H1 (cell line): Measurements from ENCODE around the gene PITPNC1. TPM values are rescaled to one million over a fixed set of nuclear protein-coding genes. Genes with fewer than 3 reads are reported as not detected.

Experiments
- CTCF ChIA-PET: fragments of 300-600 bp; sonication (Branson Sonifier 250); formaldehyde crosslinking; loops from one replicate; lab custom pipeline; 2021; ENCODE audit not compliant: partially characterized antibody; lab: Charles Lee
- POLR2A ChIA-PET: fragments of 300-600 bp; sonication (Branson Sonifier 250); formaldehyde crosslinking; loops from one replicate; lab custom pipeline; 2021; ENCODE audit warnings: inconsistent platforms; ENCODE audit not compliant: partially characterized antibody; lab: Charles Lee
- DNase-seq, 2 experiments: peaks; one replicate each; pipeline versions ENCODE4 v3.0.0 to v3.0.0-alpha.2; 2010 to 2022; ENCODE audit warnings: low spot score in 2 of 2, low read depth in 1 of 2, mixed read lengths in 1 of 2
- FAIRE-seq: peaks from 2 replicates; lab custom pipeline; 2011; peaks lifted over from hg19 to GRCh38; lab: Jason Lieb, UNC
- H2AFZ ChIP-seq: 2 replicates; pipeline ENCODE4 v1.8.1; 2012; ENCODE audit warnings: low read length, inconsistent platforms
- H2AK5ac ChIP-seq: 2 replicates; pipeline ENCODE4 v1.6.1; 2013; ENCODE audit warnings: low read depth, low read length
- H2BK120ac ChIP-seq: replicated peaks from 2 replicates; pipeline ENCODE3; 2013; ENCODE audit warnings: low read depth, low read length, inconsistent platforms
- H2BK12ac ChIP-seq: 2 replicates; pipeline ENCODE4 v1.6.1; 2013; ENCODE audit warnings: low read depth, low read length
- H2BK15ac ChIP-seq: 2 replicates; pipeline ENCODE4 v1.6.1; 2013; ENCODE audit warnings: low read length
- H2BK20ac ChIP-seq: 2 replicates; pipeline ENCODE4 v1.6.1; 2013; ENCODE audit warnings: low read length
- H2BK5ac ChIP-seq: 2 replicates; pipeline ENCODE4 v1.6.1; 2013; ENCODE audit warnings: low read depth, low read length
- H3K14ac ChIP-seq: 2 replicates; pipeline ENCODE4 v1.6.1; 2013; ENCODE audit warnings: inconsistent platforms; ENCODE audit not compliant: insufficient read length
- H3K18ac ChIP-seq: 2 replicates; pipeline ENCODE4 v1.6.1; 2013; ENCODE audit warnings: low read length; ENCODE audit errors: extremely low read depth
- H3K23ac ChIP-seq: 2 replicates; pipeline ENCODE4 v1.6.1; 2013; ENCODE audit warnings: inconsistent platforms; ENCODE audit not compliant: insufficient read length
- H3K23me2 ChIP-seq: 2 replicates; pipeline ENCODE4 v1.6.1; 2013; ENCODE audit warnings: low read depth, low read length
- H3K27ac ChIP-seq: 2 replicates; pipeline ENCODE4 v1.6.1; 2011; ENCODE audit warnings: low read depth, low read length, inconsistent platforms
- H3K27me3 ChIP-seq, 4 experiments: replicated peaks in 1 of 4; 1 replicate in 1 of 4; 2 replicates in 3 of 4; pipeline versions ENCODE4 v1.6.1 to v1.8.1; 2011 to 2013; ENCODE audit warnings: low read length in 3 of 4, mild to moderate bottlenecking in 3 of 4, inconsistent platforms in 2 of 4, mixed read lengths in 2 of 4, moderate library complexity in 1 of 4; ENCODE audit not compliant: control insufficient read depth in 3 of 4, insufficient read depth in 3 of 4; ENCODE audit errors: extremely low read depth in 1 of 4
- H3K36me3 ChIP-seq, 4 experiments: 2 replicates each; pipeline versions ENCODE4 v1.6.1 to v1.8.1; 2011 to 2013; ENCODE audit warnings: mild to moderate bottlenecking in 4 of 4, low read length in 3 of 4, moderate library complexity in 2 of 4, control low read depth in 1 of 4, inconsistent platforms in 1 of 4; ENCODE audit not compliant: insufficient read depth in 4 of 4, control insufficient read depth in 2 of 4
- H3K4ac ChIP-seq: replicated peaks from 2 replicates; pipeline ENCODE3; 2013; ENCODE audit warnings: low read length, low read depth, mixed read lengths, inconsistent platforms; ENCODE audit not compliant: insufficient read length
- H3K4me1 ChIP-seq, 4 experiments: replicated peaks in 1 of 4; 1 replicate in 1 of 4; 2 replicates in 3 of 4; pipeline versions ENCODE4 v1.6.1 to v1.8.1; 2011 to 2013; ENCODE audit warnings: low read length in 3 of 4, inconsistent platforms in 2 of 4, mixed read lengths in 1 of 4; ENCODE audit not compliant: insufficient read depth in 4 of 4, control insufficient read depth in 3 of 4
- H3K4me2 ChIP-seq, 2 experiments: 2 replicates each; pipeline versions ENCODE4 v1.6.1 to v1.8.1; 2011 to 2013; ENCODE audit warnings: low read depth in 2 of 2, low read length in 2 of 2, control low read depth in 1 of 2, inconsistent platforms in 1 of 2, mild to moderate bottlenecking in 1 of 2; ENCODE audit not compliant: insufficient read depth in 1 of 2
- H3K4me3 ChIP-seq, 4 experiments: fragments of 200-600, 300-600 bp in 1 of 4; sonication (generic), shearing (Covaris generic), sonication (Bioruptor Twin) in 1 of 4; 2 replicates each; pipeline versions ENCODE4 v1.5.1 to v1.8.1; 2011 to 2016; ENCODE audit warnings: low read length in 4 of 4, low read depth in 3 of 4, control low read depth in 2 of 4, inconsistent platforms in 2 of 4, mild to moderate bottlenecking in 2 of 4, mixed read lengths in 1 of 4, moderate library complexity in 1 of 4; ENCODE audit not compliant: insufficient read depth in 2 of 4; ENCODE audit errors: extremely low read depth in 1 of 4
- H3K56ac ChIP-seq: replicated peaks from 2 replicates; pipeline ENCODE3; 2013; ENCODE audit warnings: low read depth, mild to moderate bottlenecking, mixed read lengths, low read length, inconsistent platforms; ENCODE audit not compliant: insufficient read length
- H3K79me1 ChIP-seq: 2 replicates; pipeline ENCODE4 v1.6.1; 2013; ENCODE audit warnings: low read depth, low read length, control low read depth
- H3K79me2 ChIP-seq, 2 experiments: 2 replicates each; pipeline versions ENCODE4 v1.6.1 to v1.8.1; 2012 to 2013; ENCODE audit warnings: low read length in 2 of 2, mild to moderate bottlenecking in 2 of 2, inconsistent platforms in 1 of 2; ENCODE audit not compliant: insufficient read depth in 2 of 2, control insufficient read depth in 1 of 2
- H3K9ac ChIP-seq, 4 experiments: replicated peaks in 1 of 4; 1 replicate in 1 of 4; 2 replicates in 3 of 4; pipeline versions ENCODE4 v1.6.1 to v1.8.1; 2011 to 2013; ENCODE audit warnings: low read depth in 3 of 4, low read length in 3 of 4, control low read depth in 2 of 4, mild to moderate bottlenecking in 2 of 4, moderate library complexity in 2 of 4, inconsistent platforms in 1 of 4; ENCODE audit errors: extremely low read depth in 1 of 4
- H3K9me3 ChIP-seq, 2 experiments: 2 replicates each; pipeline versions ENCODE4 v1.6.1 to v1.8.1; 2012 to 2013; ENCODE audit warnings: mild to moderate bottlenecking in 2 of 2, moderate library complexity in 2 of 2, control low read depth in 1 of 2, inconsistent platforms in 1 of 2, low read depth in 1 of 2, low read length in 1 of 2, mixed read lengths in 1 of 2; ENCODE audit not compliant: insufficient read depth in 2 of 2
- H4K20me1 ChIP-seq, 2 experiments: replicated peaks in 1 of 2; 2 replicates each; pipeline versions ENCODE3 to v1.8.1; 2011 to 2013; ENCODE audit warnings: inconsistent platforms in 2 of 2, low read length in 2 of 2, mild to moderate bottlenecking in 1 of 2; ENCODE audit not compliant: insufficient read depth in 2 of 2, control insufficient read depth in 1 of 2
- H4K5ac ChIP-seq: 2 replicates; pipeline ENCODE4 v1.6.1; 2013; ENCODE audit warnings: low read length, low read depth, mixed read lengths, inconsistent platforms; ENCODE audit not compliant: insufficient read length
- H4K8ac ChIP-seq: 2 replicates; pipeline ENCODE4 v1.8.0; 2013; ENCODE audit warnings: mild to moderate bottlenecking, moderate library complexity, low read length, inconsistent platforms; ENCODE audit not compliant: insufficient read depth; ENCODE audit errors: extremely low read depth
- H4K91ac ChIP-seq: replicated peaks from 2 replicates; pipeline ENCODE3; 2013; ENCODE audit warnings: low read length, mixed read lengths, inconsistent platforms; ENCODE audit not compliant: insufficient read length
- TCF12 ChIP-seq: IDR thresholded peaks from 2 replicates; pipeline ENCODE4 v1.6.1; 2011; ENCODE audit warnings: low read depth, mild to moderate bottlenecking, low read length
- WGBS, 2 experiments: shearing (Covaris generic) in 1 of 2; methylation state at CpG; one replicate each; pipeline versions ENCODE4 v1.1.6 to v1.1.7; 2013 to 2015; ENCODE audit warnings: low lambda C conversion rate in 2 of 2, mixed read lengths in 2 of 2, inconsistent platforms in 1 of 2, low coverage in 1 of 2, missing lambda C conversion rate in 1 of 2; ENCODE audit not compliant: insufficient replicate concordance in 2 of 2, insufficient coverage in 1 of 2, insufficient read length in 1 of 2; ENCODE audit errors: extremely low coverage in 1 of 2, missing lambda C conversion rate in 1 of 2; 5-methylcytosine and 5-hydroxymethylcytosine counted together
- polyA plus RNA-seq, 7 experiments: library from polyadenylated mRNA; depleted of rRNA in 3 of 7; stranded (reverse) in 5 of 7; unstranded in 2 of 7; fragments of >200 nt in 5 of 7; fragments of 200-250 nt in 2 of 7; gene quantifications; 1 replicate in 5 of 7; 2 replicates in 1 of 7; 4 replicates in 1 of 7; pipeline versions ENCODE4 v1.2.1 to v1.2.3, GENCODE V29; 2011 to 2013; ENCODE audit warnings: missing spikeins in 2 of 7, mixed read lengths in 2 of 7
- total RNA-seq: library from RNA; stranded (reverse); fragmentation: NEBNext Ultra II Directional; extraction: Animal tissue kit (Norgen Biotek cat#: 25700); gene quantifications from 2 replicates; pipeline ENCODE4 v1.2.1, GENCODE V29; 2021

PITPNC1 gene
- total and polyA plus RNA-seq, 2 of the 8 experiments (the other 6 are each of a cell fraction or from before 2014, with no cell fraction given), result 17.6 to 54.7 TPM

DNA sequence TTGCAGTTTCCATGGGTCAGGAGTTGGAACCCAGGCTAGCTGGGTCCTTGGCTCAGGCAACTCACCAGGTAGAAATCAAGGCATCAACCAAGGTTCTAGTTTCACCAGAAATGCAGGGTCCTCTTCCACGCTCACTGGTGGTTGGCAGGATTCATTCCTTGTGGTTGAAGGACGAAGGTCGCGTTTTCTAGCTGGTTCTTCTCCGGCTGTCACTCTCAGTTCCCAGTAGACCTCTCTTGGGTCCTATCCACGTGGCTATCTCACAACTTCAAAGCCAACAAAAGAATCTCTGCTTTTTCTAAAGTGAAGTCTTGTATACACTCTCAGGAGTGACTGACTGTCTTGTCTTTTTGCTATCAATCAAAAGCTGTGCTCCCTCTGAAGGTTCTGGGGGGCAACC lies 194.4 kb downstream of the PITPNC1 start:
- H4K91ac ChIP-seq, result no peak overlapping the region
- H3K27me3 ChIP-seq, result no peaks in the 10 kb centered on the region
- H4K20me1 ChIP-seq, result no peaks in the 10 kb centered on the region
- WGBS, 2 experiments, result 96% methylated on average over 6 of the region's 6 CpGs; no CpG with 5 or more reads in 1 of the 2 experiments
- no peak overlapping the region for H3K4me3 ChIP-seq
- no peak overlapping the region for H3K4ac ChIP-seq
- H2BK12ac ChIP-seq, result no peak overlapping the region
- H3K27ac ChIP-seq, result no peak overlapping the region
- H3K14ac ChIP-seq, result no peak overlapping the region
- H2AK5ac ChIP-seq, result no peak overlapping the region
- no peaks in the 10 kb centered on the region; the same call in 1 of the 2 replicates for H3K23me2 ChIP-seq
- no peak overlapping the region for H3K4me2 ChIP-seq
- POLR2A ChIA-PET, result interaction anchor here (0.6 kb wide), 1 partner anchor 43 kb away, joined by 4 read pairs; no protein-coding TSS in a partner anchor
- no peaks in the 10 kb centered on the region for H3K79me1 ChIP-seq
- CTCF ChIA-PET, result interaction anchor here (1.4 to 2.1 kb wide), 2 partner anchors 12 to 118 kb away, joined by 3 to 15 read pairs; no protein-coding TSS in a partner anchor
- no peak overlapping the region for H2BK5ac ChIP-seq
- no peak for TF ChIP-seq TCF12
- H3K18ac ChIP-seq, result no peak overlapping the region
- no peak overlapping the region for H4K8ac ChIP-seq
- H3K56ac ChIP-seq, result no peak overlapping the region
- H2BK120ac ChIP-seq, result no peak overlapping the region
- no peak overlapping the region for H3K23ac ChIP-seq
- no peaks in the 10 kb centered on the region for H3K4me1 ChIP-seq
- no peaks in the 10 kb centered on the region for H3K9me3 ChIP-seq
- no peak for DNase-seq
- no peaks in the 10 kb centered on the region for H3K79me2 ChIP-seq
- H3K9ac ChIP-seq, result no peak overlapping the region
- no peak overlapping the region for H2AFZ ChIP-seq
- no peak overlapping the region for H2BK15ac ChIP-seq
- no peaks in the 10 kb centered on the region; a peak in 1 of 8 replicates for H3K36me3 ChIP-seq
- no peak for FAIRE-seq
- no peak overlapping the region for H2BK20ac ChIP-seq
- H4K5ac ChIP-seq, result no peak overlapping the region
